ENCODE measurements around the gene CBFA2T2. TPM values are rescaled to one million over a fixed set of nuclear protein-coding genes. Genes with fewer than 3 reads are reported as not detected.
A peak's percentile ranks its signal among the peaks of the same experiment; 100 is the strongest.

CBFA2T2 gene
- total RNA-seq, 1 donor from 2014 or later: 84.1 TPM

GRCh38 chr20:33689973-33690372 is 200.1 kb downstream of the CBFA2T2 start:
- H3K9me3 Mint-ChIP-seq (ENCODE audit: unreplicated experiment): peaks cover 9% of the 10 kb centered on the region
- no peak for DNase-seq
- H3K36me3 Mint-ChIP-seq (ENCODE audit: unreplicated experiment): no peaks in the 10 kb centered on the region
- H3K4me1 Mint-ChIP-seq (ENCODE audit: low read depth, unreplicated experiment): peaks cover 19% of the 10 kb centered on the region
- H3K27ac Mint-ChIP-seq (ENCODE audit: unreplicated experiment): no peak overlapping the region
- peaks cover 13% of the 10 kb centered on the region for H3K27me3 Mint-ChIP-seq (ENCODE audit: unreplicated experiment)
- no peak overlapping the region for H3K4me3 Mint-ChIP-seq (ENCODE audit: unreplicated experiment)
- TF ChIP-seq, protein P1, sequence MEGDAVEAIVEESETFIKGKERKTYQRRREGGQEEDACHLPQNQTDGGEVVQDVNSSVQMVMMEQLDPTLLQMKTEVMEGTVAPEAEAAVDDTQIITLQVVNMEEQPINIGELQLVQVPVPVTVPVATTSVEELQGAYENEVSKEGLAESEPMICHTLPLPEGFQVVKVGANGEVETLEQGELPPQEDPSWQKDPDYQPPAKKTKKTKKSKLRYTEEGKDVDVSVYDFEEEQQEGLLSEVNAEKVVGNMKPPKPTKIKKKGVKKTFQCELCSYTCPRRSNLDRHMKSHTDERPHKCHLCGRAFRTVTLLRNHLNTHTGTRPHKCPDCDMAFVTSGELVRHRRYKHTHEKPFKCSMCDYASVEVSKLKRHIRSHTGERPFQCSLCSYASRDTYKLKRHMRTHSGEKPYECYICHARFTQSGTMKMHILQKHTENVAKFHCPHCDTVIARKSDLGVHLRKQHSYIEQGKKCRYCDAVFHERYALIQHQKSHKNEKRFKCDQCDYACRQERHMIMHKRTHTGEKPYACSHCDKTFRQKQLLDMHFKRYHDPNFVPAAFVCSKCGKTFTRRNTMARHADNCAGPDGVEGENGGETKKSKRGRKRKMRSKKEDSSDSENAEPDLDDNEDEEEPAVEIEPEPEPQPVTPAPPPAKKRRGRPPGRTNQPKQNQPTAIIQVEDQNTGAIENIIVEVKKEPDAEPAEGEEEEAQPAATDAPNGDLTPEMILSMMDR (IDR thresholded peaks at IDR 0.05; ENCODE audit: partially characterized antibody, unreplicated experiment): no peak

DNA sequence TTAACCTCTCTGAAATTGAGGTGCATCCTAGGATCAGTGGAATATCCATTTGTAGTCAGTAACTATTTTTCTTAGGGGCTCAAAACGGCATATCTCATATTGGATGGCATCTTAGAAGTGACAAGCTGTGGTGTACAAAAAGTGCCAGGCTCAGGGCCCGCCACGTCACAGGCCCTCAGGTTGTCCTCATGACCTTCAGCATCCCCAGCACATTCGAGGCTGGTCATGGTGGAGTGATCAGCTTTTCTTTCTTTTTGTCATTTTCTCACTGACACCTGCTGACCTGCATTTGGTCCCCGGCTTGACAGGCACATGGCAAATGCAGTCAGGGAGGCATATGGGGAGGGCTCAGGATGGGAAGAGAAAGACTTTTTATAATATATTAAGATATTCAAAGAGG is 203.4 kb downstream of the CBFA2T2 start:
- DNase-seq: no peak
- Mint-ChIP-seq H3K9me3 (ENCODE audit: unreplicated experiment) (peaks cover 7% of the 10 kb centered on the region), H3K36me3 (ENCODE audit: unreplicated experiment) (peaks cover 6% of the 10 kb centered on the region), H3K4me3 (ENCODE audit: unreplicated experiment) (no peak overlapping the region), H3K27ac (ENCODE audit: unreplicated experiment) (no peak overlapping the region), H3K27me3 (ENCODE audit: unreplicated experiment) (peaks cover 3% of the 10 kb centered on the region), H3K4me1 (ENCODE audit: low read depth, unreplicated experiment) (peaks cover 16% of the 10 kb centered on the region)
- TF ChIP-seq, protein P1 (IDR thresholded peaks at IDR 0.05; ENCODE audit: partially characterized antibody, unreplicated experiment): no peak

DNA sequence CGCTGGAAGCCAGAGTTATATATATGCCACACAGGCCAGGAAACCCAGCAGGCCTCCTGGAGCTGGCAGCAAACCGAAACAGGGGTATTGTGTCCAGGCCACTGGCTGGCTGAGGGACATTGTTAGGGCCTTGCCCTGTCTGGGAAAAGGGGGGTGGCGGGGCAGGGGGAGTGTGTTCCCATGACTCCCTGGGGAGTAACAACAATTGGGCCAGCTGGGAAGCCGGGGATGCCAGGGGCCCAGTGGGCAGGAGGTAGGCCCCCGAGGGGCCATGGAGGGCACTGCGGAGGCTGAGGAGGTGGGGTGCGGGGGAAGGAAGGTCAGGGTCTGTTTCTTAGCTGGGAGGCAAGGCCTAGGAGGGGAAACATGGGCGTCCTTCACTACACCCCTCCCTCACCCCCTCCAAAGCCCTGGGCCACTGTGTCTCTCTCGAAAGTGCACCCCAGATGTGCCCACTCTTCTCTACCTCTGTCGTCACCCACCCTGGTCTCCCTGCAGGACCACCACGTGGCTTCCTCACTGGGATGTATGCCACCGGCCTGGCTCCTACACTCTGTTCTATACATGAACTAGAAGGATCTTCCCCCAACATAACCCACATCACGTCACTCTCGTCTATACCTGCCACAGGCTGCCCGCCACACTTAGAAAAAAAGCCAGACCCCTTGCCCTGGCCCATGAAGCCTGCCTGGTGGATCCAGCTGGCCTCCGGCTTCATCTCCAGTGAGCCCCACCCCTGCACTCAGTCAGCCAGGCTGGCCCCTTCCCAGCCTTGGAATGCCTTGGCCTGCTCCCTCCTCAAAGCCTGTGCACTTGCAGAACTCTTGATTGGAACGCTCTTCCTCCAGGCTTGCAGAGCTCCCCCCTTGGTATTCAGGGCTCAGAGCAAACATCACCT is 204.1 kb downstream of the CBFA2T2 start:
- TF ChIP-seq, protein P1 (IDR thresholded peaks at IDR 0.05; ENCODE audit: partially characterized antibody, unreplicated experiment): no peak
- H3K27me3 Mint-ChIP-seq (ENCODE audit: unreplicated experiment): peaks cover 3% of the 10 kb centered on the region
- no peak overlapping the region for H3K4me3 Mint-ChIP-seq (ENCODE audit: unreplicated experiment)
- no peak for DNase-seq
- H3K36me3 Mint-ChIP-seq (ENCODE audit: unreplicated experiment): peaks cover 6% of the 10 kb centered on the region
- peaks cover 16% of the 10 kb centered on the region for H3K4me1 Mint-ChIP-seq (ENCODE audit: low read depth, unreplicated experiment)
- peak overlapping the region; percentile 59 for H3K27ac Mint-ChIP-seq (ENCODE audit: unreplicated experiment)
- H3K9me3 Mint-ChIP-seq (ENCODE audit: unreplicated experiment): peaks cover 8% of the 10 kb centered on the region

DNA sequence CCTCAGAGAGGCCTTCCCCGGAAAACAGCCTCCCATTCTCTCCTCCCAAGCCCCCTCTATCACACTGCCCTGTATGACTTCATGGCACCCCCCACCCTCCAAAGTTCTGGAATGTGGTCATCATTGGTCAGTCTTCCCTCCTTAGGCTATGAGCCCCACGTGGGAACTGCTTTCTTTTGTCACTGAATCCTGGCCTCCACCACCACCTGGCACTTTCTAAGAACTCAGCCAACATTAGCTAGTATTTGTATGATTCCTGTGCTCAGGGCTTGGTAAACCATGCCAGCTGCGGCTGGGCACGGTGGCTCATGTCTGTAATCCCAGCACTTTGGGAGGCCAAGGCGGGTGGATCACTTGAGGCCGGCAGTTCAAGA is 204.7 kb downstream of the CBFA2T2 start:
- no peak for DNase-seq
- TF ChIP-seq, protein P1 (IDR thresholded peaks at IDR 0.05; ENCODE audit: partially characterized antibody, unreplicated experiment): no peak
- peaks cover 3% of the 10 kb centered on the region for H3K27me3 Mint-ChIP-seq (ENCODE audit: unreplicated experiment)

GRCh38 chr20:33696448-33696847 is 206.6 kb downstream of the CBFA2T2 start:
- Mint-ChIP-seq H3K36me3 (ENCODE audit: unreplicated experiment) (peaks cover 6% of the 10 kb centered on the region), H3K4me1 (ENCODE audit: low read depth, unreplicated experiment) (peaks cover 12% of the 10 kb centered on the region), H3K27ac (ENCODE audit: unreplicated experiment) (no peak overlapping the region), H3K9me3 (ENCODE audit: unreplicated experiment) (peaks cover 8% of the 10 kb centered on the region), H3K4me3 (ENCODE audit: unreplicated experiment) (no peak overlapping the region), H3K27me3 (ENCODE audit: unreplicated experiment) (peaks cover 6% of the 10 kb centered on the region)
- TF ChIP-seq, protein P1 (IDR thresholded peaks at IDR 0.05; ENCODE audit: partially characterized antibody, unreplicated experiment): no peak
- no peak for DNase-seq

More for the DNA sequence above, 204.7 kb downstream of the CBFA2T2 start:
- Mint-ChIP-seq H3K4me3 (ENCODE audit: unreplicated experiment) (no peak overlapping the region), H3K36me3 (ENCODE audit: unreplicated experiment) (peaks cover 6% of the 10 kb centered on the region), H3K27ac (ENCODE audit: unreplicated experiment) (no peak overlapping the region), H3K4me1 (ENCODE audit: low read depth, unreplicated experiment) (peaks cover 16% of the 10 kb centered on the region), H3K9me3 (ENCODE audit: unreplicated experiment) (peaks cover 8% of the 10 kb centered on the region)
